GM19438 (cell line): ENCODE measurements around the gene DHRS11.
A peak's percentile ranks its signal among the peaks of the same experiment; 100 is the strongest.

ENCODE experiments used
- ATAC-seq: cut with Tn5 transposase; IDR thresholded peaks from one replicate; pipeline ENCODE4 v1.9.1; 2021; ENCODE audit warnings: low read depth; ENCODE audit not compliant: unreplicated experiment

The DHRS11 gene, protein sequence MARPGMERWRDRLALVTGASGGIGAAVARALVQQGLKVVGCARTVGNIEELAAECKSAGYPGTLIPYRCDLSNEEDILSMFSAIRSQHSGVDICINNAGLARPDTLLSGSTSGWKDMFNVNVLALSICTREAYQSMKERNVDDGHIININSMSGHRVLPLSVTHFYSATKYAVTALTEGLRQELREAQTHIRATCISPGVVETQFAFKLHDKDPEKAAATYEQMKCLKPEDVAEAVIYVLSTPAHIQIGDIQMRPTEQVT

DNA sequence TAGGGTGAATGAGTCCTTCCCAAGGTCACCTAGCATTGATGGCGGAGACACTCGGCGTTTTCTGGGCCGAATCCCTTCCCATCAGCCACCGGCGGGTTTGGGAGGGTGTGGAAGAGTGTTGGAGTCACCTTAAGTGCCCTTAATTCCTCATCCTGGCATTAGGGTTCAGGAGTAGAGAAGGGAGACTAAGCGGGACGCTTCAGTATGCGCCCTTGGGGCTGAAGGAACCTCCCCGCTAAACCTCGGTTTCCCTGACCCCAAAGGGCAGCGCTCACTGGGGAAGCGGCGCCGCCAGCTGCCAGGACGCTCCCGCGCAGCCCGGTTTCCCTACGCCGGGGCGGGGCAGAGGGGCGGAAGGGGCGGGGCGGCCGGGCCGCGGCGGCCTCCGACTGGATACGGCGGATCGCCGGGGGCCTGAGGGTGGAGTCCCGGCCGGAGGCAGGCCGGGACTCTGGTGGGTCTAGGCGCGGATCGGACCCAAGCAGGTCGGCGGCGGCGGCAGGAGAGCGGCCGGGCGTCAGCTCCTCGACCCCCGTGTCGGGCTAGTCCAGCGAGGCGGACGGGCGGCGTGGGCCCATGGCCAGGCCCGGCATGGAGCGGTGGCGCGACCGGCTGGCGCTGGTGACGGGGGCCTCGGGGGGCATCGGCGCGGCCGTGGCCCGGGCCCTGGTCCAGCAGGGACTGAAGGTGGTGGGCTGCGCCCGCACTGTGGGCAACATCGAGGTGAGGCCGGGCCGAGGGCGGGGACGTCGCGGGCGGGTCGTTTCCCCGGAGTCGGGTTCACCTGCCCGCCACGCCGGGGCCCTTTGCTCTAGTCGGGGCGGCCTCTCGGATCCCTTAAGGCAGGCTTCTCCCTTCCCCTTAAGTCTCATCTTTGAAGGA is at the start of gene DHRS11:
Gene DHRS11 (plus strand): TSS at position 446 of the 882 bp plus-strand sequence. CDS start 131 bp downstream, at position 577.
- peak; percentile 72 for ATAC-seq

DNA sequence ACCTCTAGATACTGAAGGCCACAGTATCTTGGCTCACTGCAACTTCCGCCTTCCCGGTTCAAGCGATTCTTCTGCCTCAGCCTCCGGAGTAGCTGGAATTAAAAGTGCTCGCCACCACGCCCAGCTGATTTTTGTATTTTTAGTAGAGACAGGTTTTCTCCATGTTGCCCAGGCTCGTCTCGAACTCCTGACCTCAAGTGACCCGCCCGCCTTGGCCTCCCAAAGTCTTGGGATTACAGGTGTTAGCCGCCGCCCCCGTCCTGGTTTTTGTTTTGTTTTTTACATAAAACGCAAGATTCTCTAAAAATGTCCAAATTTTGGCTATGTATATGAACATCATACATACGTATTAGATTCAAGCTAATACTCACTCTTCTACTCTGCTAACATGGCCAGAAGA is 48.9 kb upstream of the DHRS11 start:
- ATAC-seq, result no peak

DNA sequence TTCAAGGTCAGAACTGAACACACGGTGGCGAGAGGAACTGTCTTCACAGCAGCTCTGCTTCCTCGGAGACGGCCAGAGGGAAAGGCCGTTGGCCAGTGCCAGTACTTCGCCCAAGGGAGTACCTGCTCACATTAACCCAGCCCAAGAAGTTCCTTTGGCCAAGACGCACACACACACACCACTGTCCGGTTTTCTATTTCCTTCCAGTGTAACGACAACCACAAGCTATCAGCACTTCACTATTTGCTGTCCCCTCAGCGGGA is 47.7 kb upstream of the DHRS11 start:
- no peak for ATAC-seq

DNA sequence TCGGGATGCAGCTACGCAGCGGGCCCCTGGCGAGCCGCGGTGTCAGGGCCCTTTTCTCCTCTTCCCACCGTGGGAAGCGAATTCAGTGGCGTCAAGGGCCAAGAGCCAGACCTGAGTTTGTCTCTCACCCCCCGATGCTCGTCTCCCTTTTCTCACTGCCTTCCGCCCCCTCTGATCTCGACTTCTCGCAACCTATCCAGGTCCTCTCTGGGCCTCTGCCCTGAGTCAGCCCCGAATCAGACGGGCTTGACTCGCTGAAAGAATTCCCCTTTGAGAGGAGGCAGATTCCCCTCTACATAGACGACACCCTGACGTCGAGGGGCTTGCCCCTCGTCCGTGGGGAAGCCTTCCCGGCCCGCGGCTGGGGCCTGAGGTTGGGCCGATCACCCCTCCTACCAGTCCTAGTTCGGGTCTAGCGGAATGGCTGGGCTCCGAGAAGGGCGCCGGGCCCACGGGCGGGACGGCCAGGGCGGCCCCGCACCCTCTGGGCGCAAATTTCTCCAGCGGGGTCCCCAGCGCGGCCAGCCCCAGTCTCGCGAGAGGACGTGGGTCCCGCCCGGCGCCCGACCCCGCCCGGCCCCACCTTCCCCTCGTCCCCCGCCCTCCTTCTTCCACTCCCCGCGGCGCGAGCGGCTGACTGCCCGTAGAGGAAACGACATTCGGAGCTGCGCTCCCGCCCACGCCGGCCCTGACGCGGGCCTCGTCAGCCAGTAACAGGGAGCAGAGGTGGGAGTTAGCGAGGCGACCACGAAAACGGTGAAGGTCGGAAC is 47.2 kb upstream of the DHRS11 start, which contains the start of gene GGNBP2:
Gene GGNBP2 (plus strand): TSS at position 613 of the 770 bp plus-strand sequence. CDS start 806 bp downstream, outside the sequence.
- peak; percentile 43 for ATAC-seq

DNA sequence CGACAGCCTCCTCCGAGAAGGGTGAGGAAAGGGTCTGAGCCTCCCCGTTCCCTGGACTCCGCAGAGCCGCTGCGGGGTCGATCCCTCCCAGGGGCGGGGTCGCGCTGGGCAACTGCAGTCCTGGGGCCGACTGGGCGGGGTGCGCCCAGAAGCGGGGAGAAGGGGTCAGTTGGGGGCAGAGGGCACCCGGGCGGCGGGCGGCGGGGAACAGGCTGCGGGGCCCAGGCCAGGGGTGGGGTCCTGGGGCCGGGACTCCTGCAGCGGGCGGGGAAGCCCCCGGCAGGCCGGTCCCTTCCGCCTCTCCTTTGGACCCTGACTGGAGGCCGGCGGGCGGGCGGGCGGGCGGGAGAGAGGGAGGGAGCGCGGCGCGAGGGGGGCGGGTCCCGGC is 46.6 kb upstream of the DHRS11 start:
- ATAC-seq, result peak; percentile 13

DNA sequence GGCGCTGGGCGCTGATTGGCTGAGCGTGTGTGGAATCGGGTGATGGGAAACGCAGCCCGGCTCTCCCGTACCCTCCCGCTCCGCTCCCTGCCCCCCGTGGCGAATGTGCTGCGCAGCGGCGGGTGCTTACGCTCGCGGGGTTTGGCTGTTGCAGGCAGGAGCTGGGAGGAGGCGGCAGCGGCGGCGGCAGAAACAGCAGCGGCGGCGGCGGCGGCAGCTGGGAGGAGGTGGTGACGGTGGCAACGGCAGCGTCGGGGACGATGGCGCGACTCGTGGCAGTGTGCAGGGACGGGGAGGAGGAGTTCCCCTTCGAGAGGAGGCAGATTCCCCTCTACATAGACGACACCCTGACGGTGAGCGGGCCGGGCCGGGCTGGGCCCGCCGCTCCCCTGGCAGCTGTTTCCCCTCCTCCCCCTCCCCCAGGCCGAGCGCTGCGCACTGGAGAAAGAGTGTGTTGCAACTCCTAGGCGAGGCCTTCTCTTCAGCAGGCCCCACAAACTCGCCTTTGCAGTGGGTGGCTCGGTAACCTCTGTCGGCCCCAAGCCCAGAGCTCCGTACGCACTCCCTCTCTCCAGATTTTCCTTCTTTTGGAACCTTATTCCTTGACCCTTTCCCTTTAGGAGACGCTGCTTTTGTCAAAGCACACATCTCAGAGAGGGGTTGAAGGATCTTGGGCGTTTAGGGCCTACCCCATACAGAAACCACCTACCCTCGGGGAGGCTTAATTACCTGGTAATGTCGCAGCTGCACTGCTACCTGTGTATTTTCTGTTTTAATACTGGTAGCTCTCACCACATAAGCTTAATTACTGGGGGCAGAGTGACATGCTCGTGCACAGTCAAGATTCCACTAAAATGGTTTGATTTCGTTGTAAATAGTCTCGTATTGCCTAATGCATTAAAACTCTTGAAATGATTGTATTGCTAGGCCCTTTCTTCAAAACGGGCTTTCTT is 45.9 kb upstream of the DHRS11 start:
- peak; percentile 67 for ATAC-seq

DNA sequence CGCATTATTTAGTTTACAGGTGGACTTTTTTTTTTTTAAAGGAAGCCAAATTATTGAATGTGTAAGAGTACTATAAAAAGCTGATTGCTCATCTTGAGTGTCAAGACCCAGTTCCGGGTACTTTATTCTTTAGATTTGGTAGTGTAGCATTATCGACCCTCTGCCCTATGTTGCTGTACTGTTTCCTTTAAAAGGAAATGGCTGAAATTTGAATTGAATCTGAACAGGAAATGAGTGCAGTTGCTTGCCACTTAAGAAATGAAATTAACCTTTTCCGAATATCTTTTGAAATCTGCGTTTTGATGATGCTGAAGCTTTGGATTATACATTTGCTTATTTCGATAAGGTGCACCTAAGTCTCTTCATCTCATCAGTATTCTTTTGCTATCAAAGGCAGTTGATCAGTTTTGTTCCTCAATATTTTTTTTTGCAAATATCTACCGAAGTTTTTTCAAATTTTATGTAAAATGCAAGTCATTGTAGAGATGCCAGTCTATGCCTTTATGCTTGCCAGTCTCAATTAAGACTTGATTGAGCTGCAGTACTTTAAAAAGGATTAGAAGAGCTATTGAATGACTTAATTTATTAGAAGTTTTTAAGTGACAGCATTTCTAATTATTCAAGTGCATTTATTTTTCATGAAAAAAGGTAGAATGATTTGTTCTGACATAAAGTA is 45.1 kb upstream of the DHRS11 start:
- no peak for ATAC-seq

DNA sequence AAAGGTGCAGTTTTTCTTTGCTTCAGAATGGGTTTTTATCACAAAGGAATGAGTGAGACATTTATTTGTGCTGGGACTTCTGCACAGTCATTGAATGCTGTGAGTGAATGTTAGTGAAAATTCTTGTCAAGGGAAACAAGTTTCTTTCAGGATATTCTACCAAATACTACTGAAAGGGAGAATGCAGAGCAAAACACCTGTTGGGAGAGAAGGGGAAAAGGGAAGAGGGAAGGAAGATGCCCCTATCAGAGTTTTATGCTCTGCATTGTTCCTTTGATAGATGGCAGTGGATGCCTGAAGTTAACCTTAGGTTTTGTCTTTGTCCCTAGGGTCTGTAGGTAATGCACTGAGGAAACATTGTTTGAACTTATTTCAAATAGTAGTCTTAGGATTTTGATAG is 43.9 kb upstream of the DHRS11 start:
- no peak for ATAC-seq

DNA sequence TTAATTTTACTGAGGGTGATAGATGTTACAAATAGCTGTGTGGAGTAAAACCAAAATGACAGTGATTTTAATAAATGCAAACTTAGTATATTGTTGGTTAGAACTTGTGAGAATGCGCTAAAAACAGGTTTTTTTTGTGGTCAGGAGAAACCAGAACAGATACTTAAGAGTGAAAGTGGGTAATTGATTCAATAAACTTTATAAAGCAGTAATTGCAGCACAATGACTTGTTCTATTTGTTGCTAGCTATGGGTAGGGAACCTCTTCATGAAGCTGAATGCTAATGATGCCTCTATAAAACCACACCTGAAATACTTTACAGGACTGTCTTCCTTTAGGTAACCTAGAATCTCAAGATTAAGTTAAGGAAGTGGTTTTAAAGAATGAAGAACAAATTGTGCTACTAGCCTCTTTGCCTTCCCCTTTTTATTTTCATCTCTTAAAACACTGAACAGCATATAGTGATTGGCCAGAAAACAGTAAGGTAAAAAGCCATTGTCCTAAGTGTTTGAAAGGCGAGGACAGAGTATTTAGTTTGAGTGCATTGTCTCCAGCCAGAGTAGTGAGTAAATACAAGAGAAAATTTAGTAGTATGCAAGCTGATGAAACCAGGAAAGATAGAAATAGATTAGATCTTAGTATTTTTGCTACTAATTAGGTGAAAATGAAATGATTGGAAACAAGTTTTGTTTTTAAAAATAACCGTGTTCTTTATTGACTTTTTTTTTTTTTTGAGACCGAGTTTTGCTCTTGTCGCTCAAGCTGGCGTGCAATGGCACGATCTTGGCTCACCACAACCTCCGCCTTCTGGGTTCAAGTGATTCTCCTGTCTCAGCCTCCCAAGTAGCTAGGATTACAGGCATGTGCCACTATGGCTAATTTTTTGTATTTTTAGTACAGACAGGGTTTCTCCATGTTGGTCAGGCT is 40.9 kb upstream of the DHRS11 start:
- no peak for ATAC-seq

DNA sequence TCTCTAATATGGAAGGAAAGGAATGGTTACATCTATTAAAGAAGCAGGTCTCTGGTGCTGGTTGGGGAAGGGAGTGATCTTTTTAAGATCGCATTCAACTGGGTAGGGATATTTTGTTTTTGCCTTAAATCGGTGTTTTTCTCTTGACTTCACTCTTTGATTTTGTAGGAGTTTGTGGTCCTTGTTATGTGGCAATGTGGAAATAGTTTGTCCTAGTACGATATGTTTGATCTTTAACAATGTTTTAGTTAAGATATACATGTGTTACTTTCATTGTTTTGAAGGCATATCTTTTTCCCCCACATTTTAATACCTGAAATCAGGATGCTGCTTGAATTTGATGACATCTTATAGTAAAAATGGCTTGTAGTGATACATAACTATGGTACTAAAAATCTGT is 38.2 kb upstream of the DHRS11 start:
- ATAC-seq, result no peak

DNA sequence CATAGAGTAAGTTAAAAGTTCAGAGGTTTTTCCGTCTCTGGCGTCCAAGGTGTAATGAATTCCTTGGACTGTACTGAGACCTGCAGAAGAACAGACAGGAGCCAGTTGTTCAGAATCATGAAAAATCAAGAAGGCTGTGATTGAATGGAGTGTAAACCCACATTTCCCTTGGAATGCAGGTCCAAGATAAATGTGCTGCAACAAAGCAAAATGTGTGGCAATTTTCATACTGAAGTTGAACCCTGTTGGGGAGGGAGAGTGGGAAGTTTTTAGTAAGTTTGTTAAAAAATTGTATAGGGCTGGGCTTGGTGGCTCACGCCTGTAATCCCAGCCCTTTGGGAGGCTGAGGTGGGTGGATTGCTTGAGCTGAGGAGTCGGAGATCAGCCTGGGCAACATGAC is 25.6 kb upstream of the DHRS11 start:
- ATAC-seq, result no peak

DNA sequence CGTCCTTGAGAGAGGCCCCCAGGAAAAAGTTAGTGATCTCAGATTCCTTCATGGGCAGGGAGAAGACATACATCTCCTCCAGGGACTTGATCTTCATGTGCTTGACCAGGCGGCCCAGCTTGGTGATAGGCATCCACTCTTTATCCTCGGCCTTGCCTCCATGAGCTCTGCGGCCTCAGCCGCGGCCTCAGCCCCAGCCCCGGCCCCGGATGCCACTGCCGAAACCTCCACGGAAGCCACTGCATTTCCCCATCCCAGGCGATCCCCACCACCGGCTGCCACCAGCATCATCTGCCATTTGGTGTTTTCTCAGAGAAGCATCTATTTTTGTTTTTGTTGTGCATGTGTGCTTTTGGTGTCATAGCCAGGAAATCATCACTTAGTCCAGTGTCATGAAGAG is 16.7 kb upstream of the DHRS11 start:
- ATAC-seq, result no peak

DNA sequence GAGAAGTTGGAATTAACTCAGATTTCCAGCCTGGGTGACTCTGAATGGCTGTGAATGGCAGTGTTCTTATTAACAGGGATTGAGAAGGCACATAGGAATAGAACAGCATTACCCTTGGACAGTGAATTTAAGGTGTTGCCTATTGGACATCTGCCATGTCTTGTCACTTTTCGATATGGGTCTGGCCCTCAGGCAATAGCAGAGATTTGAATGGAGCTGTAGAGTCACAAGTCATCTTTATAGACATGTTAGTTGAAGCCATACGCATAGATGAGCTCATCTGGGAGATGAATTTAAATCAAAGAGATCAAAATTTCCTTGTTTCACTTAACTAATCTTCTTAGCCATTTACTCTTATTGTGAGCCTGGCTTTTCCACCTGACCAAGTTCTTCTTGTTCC is 14.9 kb upstream of the DHRS11 start:
- no peak for ATAC-seq

DNA sequence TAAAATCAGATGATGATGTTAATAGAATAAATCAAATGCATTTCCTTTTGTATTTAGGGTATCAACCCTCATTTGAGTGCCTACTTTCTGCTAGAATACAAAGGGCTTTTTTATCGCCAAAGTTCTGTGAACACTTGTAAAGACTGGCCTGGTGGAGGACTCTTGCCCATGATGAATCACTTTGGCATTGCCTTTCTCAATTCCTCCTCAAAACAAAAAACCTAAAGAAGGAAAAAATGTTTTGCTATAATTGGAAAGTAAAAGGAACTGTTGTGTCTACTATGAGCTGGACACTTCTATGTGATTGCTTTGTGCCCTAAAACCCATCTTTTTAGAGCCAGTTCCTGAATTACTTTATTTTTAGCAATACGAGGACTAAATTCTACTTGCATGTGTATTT is 13.0 kb upstream of the DHRS11 start:
- ATAC-seq, result no peak

DNA sequence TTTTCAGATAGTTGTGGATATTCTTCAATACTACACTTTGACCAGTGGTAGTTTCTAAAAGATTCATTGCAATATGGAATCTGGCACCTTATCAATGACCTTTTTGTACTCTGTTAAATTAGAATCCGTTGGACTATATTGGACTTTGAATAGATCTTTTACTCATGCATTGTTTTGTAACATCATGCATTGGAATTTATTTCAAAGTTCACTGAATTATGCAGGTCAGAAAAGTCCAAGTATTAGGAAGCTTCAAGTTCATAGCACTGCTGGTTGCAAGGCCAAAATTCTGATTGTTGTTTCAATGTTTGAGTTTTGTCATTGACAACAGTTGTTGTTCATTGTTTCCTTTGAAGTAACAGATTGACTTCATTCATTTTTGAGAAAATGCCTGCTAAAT is 7.9 kb upstream of the DHRS11 start:
- no peak for ATAC-seq

DNA sequence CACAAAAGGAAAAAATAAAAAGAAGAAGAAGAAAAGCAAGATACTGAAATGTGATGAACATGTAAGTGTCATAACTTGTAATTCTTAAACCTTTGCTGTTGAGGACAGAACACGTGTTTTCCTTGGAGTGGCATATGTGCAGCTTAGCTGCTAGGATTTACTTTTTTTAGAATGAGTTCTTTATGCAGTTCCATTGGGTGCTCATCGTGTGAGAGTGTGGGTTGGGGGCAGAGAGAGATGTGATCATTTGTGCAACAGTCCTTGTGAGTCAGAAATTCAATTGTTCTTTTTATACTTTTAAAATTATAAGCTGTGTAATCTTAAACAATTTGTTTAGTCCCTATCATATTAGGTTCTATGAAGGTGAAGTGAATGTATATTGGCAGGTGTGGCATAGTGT is 5.5 kb upstream of the DHRS11 start:
- no peak for ATAC-seq

DNA sequence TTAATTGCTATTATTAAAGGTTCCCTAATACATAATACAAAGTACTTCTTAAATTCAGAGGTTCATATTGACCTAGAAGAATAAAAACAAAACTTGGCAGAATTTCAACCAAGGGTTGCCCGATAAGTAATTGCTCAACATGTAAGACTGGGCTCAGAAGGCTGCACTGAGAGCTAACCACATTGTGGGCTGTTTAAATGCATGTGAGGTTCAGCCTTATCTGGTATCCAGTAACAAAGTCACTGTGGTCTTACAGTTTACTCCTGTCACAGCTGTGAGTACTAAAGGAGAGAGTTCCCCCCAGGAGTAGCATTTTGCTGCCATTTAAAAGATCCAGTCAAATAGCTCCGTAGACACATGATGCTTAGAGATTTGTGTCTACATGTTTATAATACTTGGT is 1.6 kb upstream of the DHRS11 start:
- ATAC-seq, result no peak

DNA sequence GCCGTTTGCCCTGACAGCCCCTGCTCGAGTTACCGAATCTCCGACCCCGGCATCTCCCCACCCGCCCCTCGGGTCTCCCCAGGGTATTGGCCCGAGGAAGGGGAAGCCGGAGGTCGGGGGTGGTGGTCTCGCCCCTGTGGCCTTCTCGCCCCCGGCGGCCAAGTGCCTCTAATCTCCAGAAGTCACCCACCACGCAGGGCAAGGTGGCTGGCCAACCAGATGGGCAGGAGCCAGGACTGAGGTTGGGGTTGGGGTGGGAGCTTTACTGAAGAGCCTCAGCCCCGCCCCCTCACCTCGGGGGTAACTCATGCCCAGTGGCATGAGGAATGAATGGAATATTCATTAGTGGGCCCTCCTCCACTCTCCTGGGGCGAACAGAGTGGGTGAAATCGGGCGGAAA is 637 bp downstream of the DHRS11 start:
- no peak for ATAC-seq
